ENCODE measurements around the gene SERPINB6.
"Not testable (repeated sequence)": the region's sequence is repeated elsewhere in the genome, so short reads cannot be mapped to it uniquely, and the experiment has no call there.

The SERPINB6 gene

GRCh38 chr6:2915150-2915549 is 56.2 kb downstream of the SERPINB6 start:
- no peak for DNase-seq (ENCODE audit: low read depth in 2 of 2)

DNA sequence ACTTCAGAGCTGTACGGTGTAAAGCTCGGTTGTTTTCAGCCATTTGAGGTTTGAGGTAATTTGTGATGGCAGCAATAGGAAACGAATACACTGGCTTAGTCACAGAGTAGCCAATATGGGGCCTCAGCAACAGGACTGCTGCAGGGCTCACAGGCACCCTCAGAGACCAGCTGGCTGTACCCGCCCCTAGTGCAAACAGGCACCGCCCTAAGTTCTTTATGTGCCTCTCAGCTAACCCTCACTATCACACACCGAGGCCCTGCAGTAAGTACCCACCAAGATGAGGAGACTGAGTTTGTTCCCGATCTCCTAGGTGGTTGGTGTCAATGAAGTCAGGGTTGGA is 57.1 kb downstream of the SERPINB6 start:
- no peak for DNase-seq (ENCODE audit: low read depth in 2 of 2)

GRCh38 chr6:2913621-2914317 is 57.6 kb downstream of the SERPINB6 start:
- no peak for DNase-seq (ENCODE audit: low read depth in 2 of 2)

GRCh38 chr6:2911171-2911570 is 60.2 kb downstream of the SERPINB6 start:
- DNase-seq (ENCODE audit: low read depth in 2 of 2): no peak

GRCh38 chr6:2909718-2910117 is 61.6 kb downstream of the SERPINB6 start:
- DNase-seq (ENCODE audit: low read depth in 2 of 2): no peak

GRCh38 chr6:2909051-2909606 is 62.2 kb downstream of the SERPINB6 start:
- DNase-seq (ENCODE audit: low read depth in 2 of 2): not testable (repeated sequence)

GRCh38 chr6:2908516-2908915 is 62.9 kb downstream of the SERPINB6 start:
- not testable (repeated sequence) for DNase-seq (ENCODE audit: low read depth in 2 of 2)

- DNase-seq (ENCODE audit: low read depth in 2 of 2): not testable (repeated sequence)
Observed at GRCh38 chr6:2903411-2904185, 67.8 kb downstream of the SERPINB6 start.

- DNase-seq (ENCODE audit: low read depth in 2 of 2): not testable (repeated sequence)
Observed at GRCh38 chr6:2901645-2902502, 69.5 kb downstream of the SERPINB6 start.

- DNase-seq (ENCODE audit: low read depth in 2 of 2): no peak
Observed at GRCh38 chr6:2900821-2901644, 70.3 kb downstream of the SERPINB6 start.

DNA sequence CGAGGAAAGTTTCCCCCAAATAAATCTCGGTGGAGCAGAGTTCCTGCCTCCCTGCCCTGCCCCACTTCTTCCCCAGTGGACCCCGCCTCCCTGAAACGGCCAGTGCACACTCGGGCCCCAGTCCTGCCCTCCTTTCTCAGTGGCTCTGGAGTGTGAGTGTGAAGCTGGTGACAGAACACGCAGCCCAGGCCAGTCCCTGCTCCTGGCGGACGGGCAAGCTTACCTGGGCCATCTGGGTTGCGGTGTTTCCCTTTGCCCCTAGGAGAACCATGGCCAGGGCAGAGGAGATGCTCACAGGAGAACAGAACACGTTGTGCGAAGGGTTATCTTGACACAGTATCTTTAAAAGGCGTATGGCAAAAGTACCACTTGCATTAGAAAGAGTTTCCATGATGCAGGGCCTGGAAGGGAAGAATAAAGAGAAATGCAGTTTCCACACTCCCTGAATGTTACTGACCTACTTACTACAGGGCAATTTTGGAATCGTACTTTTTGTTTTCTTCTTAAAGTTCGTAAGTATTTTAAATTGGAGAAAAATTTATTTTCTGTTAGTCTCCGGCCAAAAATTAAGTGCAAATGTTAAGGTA is 71.1 kb downstream of the SERPINB6 start:
- DNase-seq (ENCODE audit: low read depth in 2 of 2): no peak

DNA sequence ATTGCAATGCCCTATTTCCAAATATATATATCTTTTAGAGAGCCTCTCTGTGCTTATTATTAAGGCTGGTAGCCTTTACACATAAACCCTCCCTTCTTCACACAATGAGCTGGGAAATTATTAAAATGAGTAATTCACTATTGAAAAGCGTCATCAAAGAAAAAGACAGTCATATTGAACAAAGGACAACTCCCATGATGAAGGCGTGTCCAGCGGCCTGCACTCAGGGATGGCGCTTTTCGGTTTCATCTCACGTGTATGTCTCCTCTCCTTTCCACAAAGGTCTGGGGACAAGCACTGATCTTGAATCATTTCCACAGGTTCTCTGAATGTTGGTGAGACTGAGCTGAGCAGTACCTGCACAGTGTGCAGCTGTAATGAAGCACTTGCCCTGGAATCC is 71.8 kb downstream of the SERPINB6 start:
- no peak for DNase-seq (ENCODE audit: low read depth in 2 of 2)
